NCI-H2107 treated with DMSO at 0.1 percent for 48 hours (cell line): ENCODE measurements around the gene THTPA.

Source experiments
- DNase-seq: peaks from one replicate; lab custom pipeline; 2025; ENCODE audit not compliant: unreplicated experiment; lab: John Stamatoyannopoulos, UW

Gene THTPA

GRCh38 chr14:23550812-23551265 lies 5.2 kb upstream of the THTPA start:
- no peak for DNase-seq

- DNase-seq: peak; percentile 93
Observed at GRCh38 chr14:23551266-23552028, 4.6 kb upstream of the THTPA start, which contains the start of gene ZFHX2. TSS of gene ZFHX2 (minus strand) at chr14:23551765. CDS start at chr14:23535325, 16,440 bp downstream.

- DNase-seq: no peak
Observed at GRCh38 chr14:23555533-23555881, 564 bp upstream of the THTPA start.

GRCh38 chr14:23556700-23557440 lies 799 bp downstream of the THTPA start:
- no peak for DNase-seq

- no peak for DNase-seq
Observed at GRCh38 chr14:23557521-23557920, 1.4 kb downstream of the THTPA start.

- no peak for DNase-seq
Observed at GRCh38 chr14:23557946-23558345, 1.9 kb downstream of the THTPA start.

GRCh38 chr14:23558346-23559009 lies 2.4 kb downstream of the THTPA start:
- no peak for DNase-seq

- no peak for DNase-seq
Observed at GRCh38 chr14:23559010-23559925, 3.2 kb downstream of the THTPA start.

GRCh38 chr14:23559926-23560520 lies 4.0 kb downstream of the THTPA start:
- no peak for DNase-seq

- no peak for DNase-seq
Observed at GRCh38 chr14:23561259-23561658, 5.2 kb downstream of the THTPA start.

- DNase-seq: no peak
Observed at GRCh38 chr14:23561873-23562821, 6.1 kb downstream of the THTPA start.

- peak; percentile 65 for DNase-seq
Observed at GRCh38 chr14:23562822-23563472, 6.9 kb downstream of the THTPA start.

GRCh38 chr14:23563473-23564180 lies 7.6 kb downstream of the THTPA start:
- no peak for DNase-seq

GRCh38 chr14:23564181-23564812 lies 8.2 kb downstream of the THTPA start:
- DNase-seq: no peak

- no peak for DNase-seq
Observed at GRCh38 chr14:23564876-23565275, 8.8 kb downstream of the THTPA start.

GRCh38 chr14:23565626-23566025 lies 9.6 kb downstream of the THTPA start:
- no peak for DNase-seq

- DNase-seq: no peak
Observed at GRCh38 chr14:23566112-23566777, 10.2 kb downstream of the THTPA start.
